Measurements from ENCODE around the gene PTBP1.
"Not testable (repeated sequence)": the region's sequence is repeated elsewhere in the genome, so short reads cannot be mapped to it uniquely, and the experiment has no call there.

PTBP1 gene

DNA sequence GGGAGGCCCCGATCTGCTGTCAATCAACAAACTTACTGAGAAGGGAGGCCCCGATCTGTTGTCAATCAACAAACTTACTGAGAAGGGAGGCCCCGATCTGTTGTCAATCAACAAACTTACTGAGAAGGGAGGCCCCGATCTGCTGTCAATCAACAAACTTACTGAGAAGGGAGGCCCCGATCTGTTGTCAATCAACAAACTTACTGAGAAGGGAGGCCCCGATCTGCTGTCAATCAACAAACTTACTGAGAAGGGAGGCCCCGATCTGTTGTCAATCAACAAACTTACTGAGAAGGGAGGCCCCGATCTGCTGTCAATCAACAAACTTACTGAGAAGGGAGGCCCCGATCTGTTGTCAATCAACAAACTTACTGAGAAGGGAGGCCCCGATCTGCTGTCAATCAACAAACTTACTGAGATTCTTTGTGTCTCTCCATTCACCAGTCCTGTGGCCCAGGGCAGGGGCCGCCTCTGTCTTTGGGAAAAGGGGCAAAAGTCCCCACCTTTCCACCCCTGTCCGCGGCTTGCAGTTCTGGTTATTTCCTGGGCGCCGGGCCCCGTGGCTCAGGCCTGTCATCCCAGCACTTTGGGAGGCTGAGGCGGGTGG lies 56.5 kb downstream of the PTBP1 start:
- not testable (repeated sequence) for DNase-seq (ENCODE audit: low spot score)

DNA sequence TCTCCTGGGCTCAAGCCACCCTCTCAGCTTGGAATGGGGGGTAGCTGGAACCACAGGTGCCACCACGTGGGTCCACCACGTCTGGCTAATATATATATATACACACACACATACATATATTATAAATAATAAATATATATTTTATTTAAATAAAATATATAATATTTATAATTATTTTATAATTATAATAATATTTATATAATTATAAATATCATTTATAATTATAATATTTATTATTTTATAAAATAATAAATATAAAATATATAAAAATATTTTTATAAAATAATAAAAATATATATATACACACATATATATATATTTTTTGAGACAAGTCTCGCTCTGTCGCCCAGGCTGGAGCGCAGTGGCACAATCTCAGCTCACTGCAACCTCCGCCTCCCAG lies 57.3 kb downstream of the PTBP1 start:
- DNase-seq (ENCODE audit: low spot score): no peak

GRCh38 chr19:855142-855541 lies 57.9 kb downstream of the PTBP1 start:
- no peak for DNase-seq (ENCODE audit: low spot score)

- DNase-seq (ENCODE audit: low spot score): no peak
These were observed 58.4 kb downstream of the PTBP1 start for GRCh38 chr19:855566-856120.

GRCh38 chr19:858284-858683 lies 61.0 kb downstream of the PTBP1 start:
- no peak for DNase-seq (ENCODE audit: low spot score)

DNA sequence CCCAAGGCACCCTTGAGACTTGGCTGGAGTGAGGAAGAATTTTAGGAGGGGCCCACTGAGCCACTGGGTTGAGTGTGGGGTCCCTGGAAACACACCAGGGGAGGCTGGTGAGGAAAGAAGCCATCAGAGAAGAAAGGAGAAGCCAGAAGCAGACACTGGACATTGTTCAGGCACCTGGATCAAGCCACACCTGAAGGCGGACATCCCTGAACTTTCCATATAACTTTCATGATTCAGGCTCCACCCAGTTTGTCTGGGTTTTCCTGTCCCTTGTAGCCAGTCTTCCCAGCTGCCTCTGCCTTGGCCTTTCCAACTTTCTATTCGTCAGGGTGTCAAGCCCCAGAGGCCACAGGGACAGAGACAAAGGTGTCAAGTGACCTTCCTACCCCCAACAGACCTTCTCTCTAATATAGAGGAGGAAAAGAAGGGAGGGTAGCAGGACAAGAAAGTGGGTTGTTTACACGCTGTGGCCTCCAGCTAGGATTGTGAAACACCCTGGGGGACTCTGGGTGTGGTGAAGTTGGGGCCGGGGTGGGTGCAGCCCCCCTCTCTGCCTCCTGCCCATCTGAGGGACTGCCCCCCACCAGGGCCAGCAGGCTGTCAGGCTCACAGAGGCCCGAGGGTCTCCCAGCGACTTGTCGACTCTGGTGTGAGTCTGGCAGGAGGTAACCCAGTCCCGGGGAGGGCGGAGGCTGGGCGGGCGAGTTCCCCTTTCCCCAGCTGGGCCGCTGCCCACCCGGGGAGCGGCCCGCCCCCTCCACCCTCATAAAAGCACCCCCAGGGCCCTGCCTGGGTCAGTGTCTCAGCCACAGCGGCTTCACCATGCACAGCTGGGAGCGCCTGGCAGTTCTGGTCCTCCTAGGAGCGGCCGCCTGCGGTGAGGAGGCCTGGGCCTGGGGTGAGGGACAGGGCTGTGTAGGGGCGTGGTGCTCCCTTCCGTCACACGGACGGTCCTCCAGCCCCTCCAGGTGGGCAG lies 61.9 kb downstream of the PTBP1 start, which contains the start of gene CFD:
CFD (plus strand) TSS at position 797 of the 976 bp plus-strand sequence; CDS start at position 823, 26 bp downstream.
- DNase-seq (ENCODE audit: low spot score): no peak

GRCh38 chr19:861141-861755 lies 64.0 kb downstream of the PTBP1 start:
- no peak for DNase-seq (ENCODE audit: low spot score)
